C4-2B (cell line): ENCODE data around the gene TAS1R3.

Experiments used
- CTCF ChIP-seq: fragments of 450-650 bp; conservative IDR thresholded peaks from 2 replicates; pipeline ENCODE4 v1.5.1; 2017; ENCODE audit warnings: mild to moderate bottlenecking
- ZFX ChIP-seq: fragments of 450-650 bp; IDR thresholded peaks from 2 replicates; pipeline ENCODE4 v1.6.1; 2017

- TF ChIP-seq CTCF (no peak), ZFX (no peak)
Measured at GRCh38 chr1:1360506-1361169, 29.6 kb downstream of the TAS1R3 start.
